Kidney tubule cell (primary cell): ENCODE data around the gene PPIA.

Source experiments
- DNase-seq: peaks from one replicate; pipeline ENCODE4 v3.0.0-alpha.2; 2018; ENCODE audit warnings: low spot score

Gene PPIA

GRCh38 chr7:44796504-44797328, at the start of gene PPIA:
Gene PPIA, plus strand, starts transcription at chr7:44796681. Its CDS starts 44 bp downstream, at chr7:44796725.
- peak; percentile 99 for DNase-seq

GRCh38 chr7:44748045-44748947, 48.2 kb upstream of the PPIA start, which contains the start of gene ZMIZ2:
Gene ZMIZ2, plus strand, starts transcription at chr7:44748847. Its CDS starts 7,403 bp downstream, at chr7:44756250.
- DNase-seq, result peak; percentile 93

GRCh38 chr7:44748948-44749731, 47.3 kb upstream of the PPIA start:
- DNase-seq, result peak; percentile 30

GRCh38 chr7:44749992-44750391, 46.5 kb upstream of the PPIA start:
- no peak for DNase-seq

- DNase-seq, result no peak
Measured at GRCh38 chr7:44750424-44750823, 46.1 kb upstream of the PPIA start.

- peak; percentile 90 for DNase-seq
Measured at GRCh38 chr7:44750921-44751571, 45.4 kb upstream of the PPIA start.

- DNase-seq, result no peak
Measured at GRCh38 chr7:44752822-44753221, 43.7 kb upstream of the PPIA start.

GRCh38 chr7:44754802-44755697, 41.4 kb upstream of the PPIA start:
- DNase-seq, result no peak

GRCh38 chr7:44755698-44756627, 40.5 kb upstream of the PPIA start:
- DNase-seq, result peak; percentile 47

GRCh38 chr7:44756904-44757303, 39.6 kb upstream of the PPIA start:
- DNase-seq, result no peak

GRCh38 chr7:44757311-44757710, 39.2 kb upstream of the PPIA start:
- no peak for DNase-seq

- no peak for DNase-seq
Measured at GRCh38 chr7:44757739-44758138, 38.7 kb upstream of the PPIA start.

- DNase-seq, result no peak
Measured at GRCh38 chr7:44759246-44759645, 37.2 kb upstream of the PPIA start.

- no peak for DNase-seq
Measured at GRCh38 chr7:44760034-44760580, 36.4 kb upstream of the PPIA start.

- DNase-seq, result no peak
Measured at GRCh38 chr7:44761207-44762161, 35.0 kb upstream of the PPIA start.

GRCh38 chr7:44762300-44762699, 34.2 kb upstream of the PPIA start:
- no peak for DNase-seq

- no peak for DNase-seq
Measured at GRCh38 chr7:44762726-44763522, 33.6 kb upstream of the PPIA start.
